Fibroblast of mammary gland (primary cell): Measurements from ENCODE around the gene ZXDC.

Source experiments
- DNase-seq: peaks from one replicate; pipeline ENCODE4 v3.0.0-alpha.2; 2010; ENCODE audit warnings: low read depth
- H3K4me3 ChIP-seq: 2 replicates; pipeline ENCODE4 v1.5.1; 2011; ENCODE audit warnings: low read depth, mild to moderate bottlenecking, low read length, moderate library complexity; ENCODE audit not compliant: control insufficient read depth
- CTCF ChIP-seq: conservative IDR thresholded peaks from 2 replicates; pipeline ENCODE4 v1.5.1; 2011; ENCODE audit warnings: low read depth, low read length, inconsistent platforms; ENCODE audit not compliant: control insufficient read depth, insufficient read depth

Gene ZXDC

GRCh38 chr3:126496894-126497850, 21.5 kb upstream of the ZXDC start:
- no peak for DNase-seq
- TF ChIP-seq CTCF = no peak

GRCh38 chr3:126495786-126496185, 20.1 kb upstream of the ZXDC start:
- no peak for TF ChIP-seq CTCF
- no peak overlapping the region for H3K4me3 ChIP-seq
- no peak for DNase-seq

More at GRCh38 chr3:126496894-126497850, 21.5 kb upstream of the ZXDC start:
- H3K4me3 ChIP-seq = no peak overlapping the region

- no peak overlapping the region for H3K4me3 ChIP-seq
- TF ChIP-seq CTCF = no peak
- DNase-seq = no peak
Observed at GRCh38 chr3:126494970-126495230, 19.2 kb upstream of the ZXDC start.

GRCh38 chr3:126494204-126494969, 18.7 kb upstream of the ZXDC start:
- no peak for TF ChIP-seq CTCF
- no peak for DNase-seq
- no peak overlapping the region for H3K4me3 ChIP-seq

GRCh38 chr3:126493739-126494138, 18.0 kb upstream of the ZXDC start:
- TF ChIP-seq CTCF = no peak
- H3K4me3 ChIP-seq = no peak overlapping the region
- DNase-seq = no peak

- no peak overlapping the region for H3K4me3 ChIP-seq
- no peak for TF ChIP-seq CTCF
- no peak for DNase-seq
Observed at GRCh38 chr3:126493051-126493450, 17.4 kb upstream of the ZXDC start.
